NCI-H2107 treated with DMSO at 0.1 percent for 48 hours (cell line): ENCODE results near the gene CEACAM4.
"Not testable (repeated sequence)": the region's sequence is repeated elsewhere in the genome, so short reads cannot be mapped to it uniquely, and the experiment has no call there.

Experiments used
- DNase-seq: peaks from one replicate; lab custom pipeline; 2025; ENCODE audit not compliant: unreplicated experiment; lab: John Stamatoyannopoulos, UW

The CEACAM4 gene

DNA sequence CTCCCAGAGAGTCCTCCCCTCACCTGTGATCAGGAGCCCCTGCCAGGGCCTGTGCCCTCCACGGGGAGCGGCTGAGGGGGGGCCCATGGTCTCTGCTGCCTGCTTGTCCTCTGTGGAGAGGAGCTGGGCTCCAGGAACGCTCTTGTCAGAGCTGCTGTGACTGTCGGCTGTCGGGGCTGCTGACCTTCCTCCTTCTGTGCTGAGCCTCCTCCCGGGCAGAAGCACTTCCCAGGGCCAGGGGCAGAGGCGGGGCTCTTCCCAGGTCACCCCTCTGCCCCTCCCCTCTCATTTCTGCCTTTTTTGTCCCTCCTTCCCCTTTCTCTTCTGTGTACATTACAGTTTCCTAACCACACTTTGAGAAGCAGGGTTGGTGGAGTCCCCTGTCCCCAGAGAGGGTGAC, at the start of gene CEACAM4:
CEACAM4 (minus strand) TSS at position 198 of the 400 bp plus-strand sequence; CDS start at position 87, 111 bp downstream.
- DNase-seq: no peak

DNA sequence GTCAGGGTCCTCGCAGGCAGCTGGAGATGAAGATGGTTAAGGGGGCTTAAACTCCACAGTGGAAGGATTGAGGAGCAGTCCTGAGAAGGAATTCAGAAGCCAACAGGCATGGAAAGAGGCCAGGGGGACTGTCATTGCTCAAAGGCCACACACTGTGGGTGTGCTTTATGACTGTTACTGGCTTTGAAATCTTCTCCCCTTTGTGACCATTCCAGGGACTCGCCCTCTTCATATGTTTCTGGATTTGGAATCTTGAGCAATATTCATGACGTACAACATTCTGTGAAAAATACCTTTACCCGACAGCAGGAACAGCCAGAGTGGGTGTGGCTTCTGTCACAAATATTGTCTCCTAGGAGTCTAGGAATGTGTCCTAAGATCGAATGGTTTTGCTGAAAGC, 44.6 kb upstream of the CEACAM4 start:
- no peak for DNase-seq

DNA sequence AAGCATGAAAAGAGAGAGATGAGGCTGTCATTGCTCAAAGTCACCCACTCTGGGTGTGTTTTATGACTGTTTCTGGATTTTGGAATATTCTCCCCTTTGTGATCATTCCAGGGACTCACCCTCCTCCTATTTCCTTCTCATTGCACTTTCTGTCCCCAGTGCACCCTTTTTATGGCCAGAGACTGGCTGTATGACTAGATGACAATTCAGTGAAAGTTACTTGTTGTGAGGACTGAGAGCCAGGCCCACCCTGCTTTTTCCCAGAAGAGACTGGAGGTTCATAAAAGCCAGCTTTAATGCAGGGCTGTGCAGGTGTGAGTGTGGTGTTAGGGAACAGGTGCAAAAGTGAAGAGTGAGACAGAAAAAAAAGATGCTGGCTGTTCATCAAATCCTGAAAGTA, 43.9 kb upstream of the CEACAM4 start:
- DNase-seq: no peak

DNA sequence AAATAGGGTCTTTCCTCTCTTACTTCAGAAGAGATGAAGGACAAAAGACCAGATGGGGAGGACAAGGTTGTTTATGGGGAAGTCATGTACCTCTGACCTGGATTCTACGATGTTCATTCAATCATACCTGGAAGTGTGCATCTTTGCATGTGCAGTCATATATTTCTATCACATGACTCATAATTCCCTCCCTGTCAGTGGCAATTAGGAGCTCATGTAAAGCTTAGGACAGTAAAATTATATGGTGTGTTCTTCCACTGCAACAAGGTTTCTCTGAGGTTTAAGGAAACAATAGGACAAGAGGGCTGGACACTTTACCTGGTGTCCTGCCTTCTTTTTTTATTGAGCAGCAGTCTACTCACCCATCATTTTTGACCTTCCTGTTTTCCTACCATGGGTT, 41.4 kb upstream of the CEACAM4 start:
- no peak for DNase-seq

DNA sequence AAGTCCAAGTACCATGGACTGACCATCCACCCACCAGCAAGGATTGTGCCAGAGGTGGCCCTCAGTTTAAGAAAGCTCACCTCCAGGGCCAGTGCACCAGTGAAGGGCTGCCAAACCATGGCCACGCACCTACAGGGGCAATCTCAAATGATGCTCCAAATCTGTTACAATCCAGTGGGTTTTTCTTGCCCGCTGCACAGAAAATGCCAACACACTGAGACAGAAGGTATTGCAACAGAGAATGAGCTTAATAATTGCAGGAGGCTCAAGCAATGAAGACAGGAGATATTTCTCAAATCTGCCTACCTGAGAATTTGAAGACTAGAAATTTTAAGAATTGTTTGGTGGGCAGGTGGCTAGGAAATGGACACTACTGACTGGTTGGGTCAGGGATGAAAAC, 39.2 kb upstream of the CEACAM4 start:
- DNase-seq: no peak

DNA sequence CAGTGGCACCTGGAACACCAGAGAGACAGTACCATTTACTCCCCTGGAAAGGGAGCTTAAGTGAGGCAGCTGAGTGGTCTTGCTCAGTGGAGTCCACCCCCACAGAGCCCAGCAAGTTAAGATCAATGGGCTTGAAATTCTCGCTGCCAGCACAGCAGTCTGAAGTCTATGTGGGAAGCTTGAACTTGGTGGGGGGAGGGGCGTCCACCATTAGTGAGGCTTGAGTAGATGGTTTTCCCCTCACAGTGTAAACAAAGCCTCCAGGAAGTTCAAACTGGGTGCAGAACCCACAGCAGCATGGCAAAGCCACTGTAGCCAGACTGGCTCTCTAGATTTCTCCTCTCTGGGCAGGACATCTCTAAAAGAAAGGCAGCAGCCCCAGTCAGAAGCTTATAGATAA, 30.3 kb upstream of the CEACAM4 start:
- DNase-seq: no peak

DNA sequence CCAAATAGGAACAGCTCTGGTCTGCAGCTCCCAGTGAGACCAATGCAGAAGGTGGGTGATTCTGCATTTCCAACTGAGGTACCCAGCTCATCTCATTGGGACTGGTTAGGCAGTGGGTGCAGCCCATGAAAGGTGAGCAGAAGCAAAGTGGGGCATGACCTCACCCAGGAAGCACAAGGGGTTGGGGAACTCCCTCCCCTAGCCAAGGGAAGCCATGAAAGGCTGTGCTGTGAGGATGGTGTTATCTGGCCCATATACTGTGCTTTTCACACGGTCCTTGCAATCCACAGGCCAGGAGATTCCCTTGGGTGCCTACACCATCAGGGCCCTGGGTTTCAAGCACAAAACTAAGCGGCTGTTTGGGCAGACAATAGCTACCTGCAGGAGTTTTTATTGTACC, 29.9 kb upstream of the CEACAM4 start:
- not testable (repeated sequence) for DNase-seq

DNA sequence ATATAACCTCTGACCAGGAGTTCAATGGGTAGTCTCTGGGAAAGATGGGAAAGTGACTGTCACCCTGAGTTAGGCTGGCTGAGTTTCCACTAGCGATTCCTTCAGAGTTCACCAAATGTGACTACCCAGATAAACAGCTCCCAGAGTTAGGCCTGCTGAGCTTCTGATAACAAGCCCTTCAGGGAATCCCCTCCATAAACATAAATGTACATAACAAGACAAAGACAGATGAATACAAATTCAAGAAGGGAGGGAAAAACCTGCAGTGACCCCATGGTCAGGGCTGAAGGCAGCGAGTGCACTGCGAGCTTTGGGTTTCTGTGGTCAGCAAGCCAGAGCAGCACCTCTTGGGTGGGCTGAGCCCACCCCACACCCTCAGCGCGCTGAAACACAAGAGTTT, 25.4 kb upstream of the CEACAM4 start:
- DNase-seq: no peak

DNA sequence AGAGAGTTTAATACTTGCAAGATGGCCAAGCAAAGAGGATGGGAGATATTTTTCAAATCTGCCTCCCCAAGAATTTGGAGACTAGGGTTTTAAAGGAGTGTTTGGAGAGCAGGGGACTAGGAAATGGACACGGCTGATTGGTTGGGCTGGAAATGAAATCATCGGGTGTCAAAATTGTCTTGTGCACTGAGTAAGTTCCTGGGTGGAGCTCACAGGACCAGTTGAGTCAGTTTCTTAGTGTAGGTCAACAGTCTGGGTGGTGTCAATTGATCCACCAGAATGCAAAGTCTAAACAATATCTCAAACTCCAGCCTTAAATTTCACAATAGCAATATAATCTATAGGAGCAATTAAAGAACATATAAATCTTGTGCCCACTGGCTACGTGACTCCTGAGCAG, 23.0 kb upstream of the CEACAM4 start:
- no peak for DNase-seq

DNA sequence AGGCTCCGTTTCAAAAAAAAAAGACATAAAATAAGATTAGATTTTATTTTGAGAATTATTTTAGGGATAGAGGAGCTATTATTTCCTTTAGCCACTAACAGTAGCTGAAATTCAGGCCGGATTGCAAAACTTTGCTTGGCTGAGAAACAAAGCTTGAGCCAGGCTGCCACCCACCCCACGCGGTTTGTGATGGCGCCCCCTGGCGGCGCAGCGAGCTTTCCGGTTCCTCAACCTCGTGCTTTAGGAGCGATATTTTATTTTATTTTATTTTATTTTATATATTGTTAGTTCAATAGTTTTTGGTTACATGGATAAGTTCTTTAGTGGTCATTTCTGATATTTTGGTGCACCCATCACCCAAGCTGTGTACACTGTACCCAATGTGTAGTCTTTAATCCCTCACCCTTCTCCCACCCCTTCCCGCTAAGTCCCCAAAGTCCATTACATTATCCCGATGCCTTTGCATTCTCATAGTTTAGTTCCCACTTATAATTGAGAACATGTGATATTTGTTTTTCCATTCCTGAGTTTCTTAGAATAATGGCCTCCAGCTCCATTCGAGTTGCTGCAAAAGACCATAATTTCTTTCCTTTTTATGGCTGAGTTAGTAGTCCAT, 19.8 kb upstream of the CEACAM4 start:
- DNase-seq: no peak

DNA sequence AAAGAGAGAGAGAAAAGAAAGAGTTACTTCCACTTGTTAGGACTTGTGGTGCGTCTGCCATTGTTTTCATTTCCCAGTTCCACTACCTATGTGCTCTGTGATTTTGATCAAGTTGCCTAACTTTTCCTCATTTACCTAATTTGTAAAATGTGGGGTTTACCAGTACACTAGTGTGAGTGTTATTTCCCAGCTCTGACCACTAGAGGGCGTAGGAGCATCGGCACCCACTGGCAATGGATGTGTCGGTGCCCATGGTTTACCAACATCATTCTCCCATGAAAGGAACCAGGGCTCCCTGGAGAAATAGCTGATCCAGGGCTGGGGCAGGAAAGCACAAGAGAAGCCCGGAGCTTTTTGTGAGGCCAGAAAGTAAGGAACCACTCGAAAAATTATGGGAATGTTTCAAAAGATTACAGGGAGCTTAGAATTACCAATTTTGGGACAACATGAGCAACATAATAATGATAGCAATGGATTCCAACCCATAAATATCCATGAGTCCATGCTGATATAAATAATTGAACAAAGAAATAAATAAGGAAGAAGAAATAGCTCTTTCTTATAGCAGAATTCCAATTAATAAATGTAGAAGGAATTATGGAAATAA, 15.1 kb upstream of the CEACAM4 start:
- peak; percentile 54 for DNase-seq

DNA sequence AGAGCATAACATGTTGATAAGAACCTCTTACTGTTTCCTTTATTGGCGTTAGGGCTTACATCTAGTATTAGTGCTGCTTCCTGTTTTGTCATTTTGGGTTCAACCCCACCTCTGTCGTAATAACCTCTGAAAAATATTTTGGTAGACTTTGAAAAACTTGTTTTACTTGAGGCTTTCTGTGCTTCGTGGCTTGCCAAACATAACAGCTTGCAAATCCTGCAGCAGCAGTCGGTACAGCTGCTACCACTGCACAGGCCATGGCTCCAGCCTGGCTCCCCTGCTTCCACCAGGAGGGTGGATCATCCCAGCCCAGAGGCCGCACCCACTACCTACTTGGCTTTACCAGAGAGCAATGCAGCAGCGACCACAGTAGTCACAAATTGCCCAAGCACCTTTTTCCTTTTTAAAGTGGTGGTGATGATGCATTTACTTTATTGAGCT, 11.8 kb upstream of the CEACAM4 start:
- DNase-seq: no peak

DNA sequence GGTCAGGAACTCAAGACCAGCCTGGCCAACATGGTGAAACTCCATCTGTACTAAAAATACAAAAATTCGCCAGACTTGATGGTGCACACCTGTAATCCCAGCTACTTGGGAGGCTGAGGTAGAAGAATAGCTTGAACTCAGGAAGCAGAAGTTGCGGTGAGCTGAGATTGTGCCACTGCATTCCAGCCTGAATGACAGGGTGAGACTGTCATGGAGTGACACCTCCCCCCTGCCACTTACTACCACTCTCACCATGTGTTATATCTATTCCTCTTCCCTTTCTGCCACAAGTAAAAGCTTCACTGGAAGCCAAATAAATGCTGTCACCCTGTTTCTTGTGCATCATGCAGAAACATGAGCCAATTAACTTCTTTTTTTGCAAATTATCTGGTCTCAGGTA, 10.6 kb upstream of the CEACAM4 start:
- no peak for DNase-seq

DNA sequence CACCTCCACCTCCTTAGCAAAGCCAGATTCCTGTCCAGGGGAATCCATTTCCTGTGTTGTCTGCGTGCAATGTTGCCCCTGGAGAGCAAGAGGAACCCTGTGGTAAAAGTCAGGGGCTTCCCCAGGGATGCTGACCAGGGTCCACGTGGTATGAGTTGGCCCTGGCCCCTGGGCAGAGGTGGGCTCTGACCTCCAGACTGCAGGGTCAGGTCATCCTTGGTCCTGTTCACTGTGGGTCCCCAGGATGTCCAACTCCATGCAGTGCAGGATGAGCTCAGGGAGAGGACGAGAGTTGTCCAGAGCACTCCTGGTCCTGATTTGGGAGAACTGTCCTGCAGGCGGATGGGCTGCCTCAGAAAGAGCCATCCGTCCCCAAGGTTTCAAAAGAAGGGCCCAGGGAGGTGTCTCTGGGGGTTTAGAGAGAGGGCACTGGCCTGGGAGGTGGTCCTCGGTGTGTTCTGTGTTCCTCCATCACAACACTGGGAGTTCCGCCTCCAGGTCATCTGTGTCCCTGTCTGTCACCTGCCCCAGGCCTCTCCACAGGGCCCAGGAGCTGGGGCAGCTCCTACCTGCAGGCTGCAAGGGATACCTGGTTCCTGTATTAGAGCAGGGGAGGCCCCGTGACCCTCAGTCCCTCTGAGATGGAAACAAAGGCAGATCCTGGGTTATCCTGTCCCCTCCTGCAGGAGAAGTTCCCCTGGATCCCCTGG, 1.2 kb upstream of the CEACAM4 start:
- no peak for DNase-seq

DNA sequence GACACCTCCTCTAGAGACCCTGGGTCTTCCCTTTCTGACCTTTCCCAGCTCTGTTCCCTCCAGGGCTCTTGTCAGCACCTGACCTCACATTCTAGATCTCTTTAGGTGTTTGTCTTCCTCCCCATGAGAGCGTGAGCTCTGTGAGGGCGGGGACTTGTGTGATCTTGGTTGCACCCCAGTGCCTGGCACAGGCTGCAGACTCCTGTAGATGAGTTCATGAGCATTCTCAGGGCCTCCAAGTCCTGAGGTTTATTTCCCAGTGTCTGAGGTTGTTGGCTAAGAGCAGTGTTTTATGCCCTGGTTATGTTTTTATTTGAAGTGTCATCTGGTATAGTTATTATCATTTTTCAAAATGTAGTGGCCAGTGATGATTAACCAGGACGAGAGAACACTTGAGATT, 596 bp downstream of the CEACAM4 start:
- DNase-seq: no peak

DNA sequence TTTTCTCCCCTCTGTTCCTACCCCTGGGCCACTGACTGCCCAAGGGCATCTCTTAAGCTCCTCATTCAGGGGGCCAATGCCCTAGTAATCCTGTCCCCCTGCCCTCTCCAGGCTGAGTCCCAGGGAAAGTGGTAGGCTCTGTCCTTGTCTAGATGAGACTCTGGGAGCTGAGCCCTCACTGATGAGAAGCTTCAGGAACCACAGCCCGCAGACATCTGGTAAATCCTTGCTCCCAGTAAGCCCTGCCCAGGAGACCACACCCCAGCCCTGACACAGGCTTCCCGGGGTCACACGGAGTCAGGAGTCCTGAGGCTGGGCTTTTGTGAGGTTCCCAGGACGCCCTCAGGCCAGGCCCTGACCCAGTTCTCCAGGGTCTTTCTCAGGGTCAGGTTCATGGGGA, 1.9 kb downstream of the CEACAM4 start:
- DNase-seq: no peak

DNA sequence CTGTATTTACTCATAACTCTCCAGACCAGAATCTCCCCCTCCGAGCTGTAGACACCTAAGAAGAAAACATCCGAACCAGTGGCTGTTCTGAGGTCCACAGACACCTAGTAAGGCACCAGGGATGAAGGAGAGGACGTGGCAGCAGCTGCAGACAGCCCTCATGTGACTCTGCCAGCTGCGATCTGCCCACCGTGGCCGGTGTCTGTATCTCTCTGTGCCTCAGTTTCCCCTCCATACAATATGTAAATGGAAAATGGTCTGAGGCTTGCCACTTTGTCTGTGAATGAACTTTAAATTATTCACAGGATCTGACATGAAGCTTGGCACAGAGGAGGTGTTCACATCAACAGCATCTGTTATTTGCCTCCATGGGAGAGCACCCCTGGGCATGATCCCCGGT, 2.4 kb downstream of the CEACAM4 start:
- no peak for DNase-seq

DNA sequence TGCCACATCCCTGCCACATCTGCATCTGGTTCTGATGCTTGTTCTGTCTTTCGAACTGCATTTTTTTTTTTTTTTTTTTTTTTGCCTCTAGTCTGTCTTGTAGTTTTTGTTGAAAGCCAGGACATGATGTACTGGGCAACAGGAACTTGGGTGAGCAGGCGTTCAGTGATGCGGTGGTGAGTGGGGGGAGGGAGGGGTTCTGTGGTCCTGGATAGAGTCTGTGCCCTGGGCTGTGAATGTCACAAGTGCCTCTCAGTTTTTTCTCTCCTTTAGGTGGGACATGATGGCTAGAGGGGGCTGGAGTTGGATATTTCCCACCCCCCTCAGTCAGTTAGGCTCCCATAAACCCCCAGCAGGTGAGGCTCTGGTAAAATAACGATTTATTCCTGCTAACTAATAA, 3.5 kb downstream of the CEACAM4 start:
- no peak for DNase-seq

DNA sequence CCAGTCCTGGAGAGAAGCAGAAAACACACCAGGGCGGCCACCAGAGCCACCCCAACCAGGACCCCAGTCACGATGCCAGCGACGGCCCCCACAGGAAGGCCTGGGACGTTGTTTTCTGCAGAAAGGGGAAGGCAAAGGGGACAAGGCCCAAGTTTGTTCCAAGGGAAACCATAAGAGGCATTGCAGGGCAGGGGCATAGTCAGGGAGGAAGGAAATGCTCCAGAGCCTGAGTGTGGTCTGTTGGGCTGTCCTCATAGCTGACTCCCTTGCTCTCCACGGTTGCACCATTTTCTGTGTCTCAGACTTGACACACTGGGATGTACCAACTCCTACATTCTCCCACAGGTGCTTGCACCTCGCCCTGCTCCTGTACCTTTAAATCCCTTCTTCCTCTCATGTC, 5.2 kb downstream of the CEACAM4 start:
- DNase-seq: no peak

DNA sequence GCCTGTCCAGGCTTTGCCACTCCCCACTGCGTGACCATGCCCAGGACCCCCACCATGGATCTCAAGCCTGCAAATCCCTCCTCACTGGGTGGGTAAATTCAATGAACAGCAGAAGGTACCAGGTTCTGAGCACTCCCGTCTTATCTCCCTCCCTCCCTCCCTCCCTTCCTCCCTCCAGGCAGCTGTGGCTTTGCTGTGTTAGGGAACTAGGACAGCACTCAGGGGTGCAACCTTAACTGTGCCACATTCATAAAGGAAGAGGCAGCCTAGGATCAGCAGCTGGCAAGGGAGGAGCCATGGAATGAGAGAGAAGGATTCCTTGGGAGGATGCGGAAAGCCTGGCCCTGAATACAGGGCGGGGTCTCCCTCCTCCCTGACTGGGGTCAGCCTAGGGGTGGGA, 5.6 kb downstream of the CEACAM4 start:
- no peak for DNase-seq

DNA sequence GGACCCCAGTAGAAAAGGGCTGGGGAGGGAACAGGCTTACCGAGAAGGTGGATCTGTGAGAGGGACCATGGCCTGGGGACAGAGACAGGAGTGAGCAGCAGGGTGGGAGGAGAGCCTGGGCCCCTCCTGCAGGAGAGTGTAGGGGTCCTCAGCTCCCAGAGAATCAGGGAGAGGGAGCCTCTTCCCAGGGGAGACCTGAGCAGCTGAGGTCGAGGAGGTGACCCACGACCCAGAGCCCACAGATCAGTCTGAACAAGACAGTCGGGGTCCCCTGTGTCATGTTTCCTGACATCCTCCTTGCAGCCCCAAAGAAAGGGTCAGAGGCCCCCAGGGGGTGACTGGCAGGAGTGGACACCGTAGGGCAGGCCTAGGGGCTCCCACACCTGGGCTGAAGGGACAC, 6.7 kb downstream of the CEACAM4 start:
- DNase-seq: no peak

DNA sequence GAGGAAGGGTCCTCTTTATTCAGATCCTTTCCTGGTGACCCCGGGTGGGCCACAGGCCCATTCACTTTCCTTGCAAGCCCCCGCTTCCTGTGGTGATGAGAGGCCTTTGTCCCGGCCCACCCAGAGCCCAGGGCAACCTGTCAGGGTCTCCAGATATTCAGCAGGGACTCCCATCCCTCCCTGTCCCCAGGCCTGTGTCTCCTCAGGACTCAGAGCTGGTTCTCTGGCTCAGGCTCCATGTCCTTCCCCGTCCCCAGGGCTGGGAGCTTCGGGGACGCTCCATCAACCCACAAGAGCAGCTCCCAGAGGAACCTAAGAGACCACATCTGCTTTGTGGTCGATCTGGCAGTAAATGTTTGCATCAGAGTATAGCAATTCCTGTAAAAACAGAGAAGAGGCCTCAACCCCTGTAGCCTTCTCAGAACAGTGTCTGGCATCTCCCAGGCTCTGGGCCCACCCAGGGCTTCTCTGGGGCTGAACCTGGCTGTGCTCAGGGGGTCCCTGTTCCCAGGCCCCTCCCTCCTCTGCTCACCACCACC, 7.8 kb downstream of the CEACAM4 start:
- no peak for DNase-seq
